GM19438 (cell line): ENCODE measurements around the gene MRPL58.
"Not testable (repeated sequence)": the region's sequence is repeated elsewhere in the genome, so short reads cannot be mapped to it uniquely, and the experiment has no call there.

ENCODE experiments used
- ATAC-seq: cut with Tn5 transposase; IDR thresholded peaks from one replicate; pipeline ENCODE4 v1.9.1; 2021; ENCODE audit warnings: low read depth; ENCODE audit not compliant: unreplicated experiment

MRPL58 gene

GRCh38 chr17:75012346-75013091, at the start of gene MRPL58:
MRPL58 (plus strand) TSS chr17:75012670; CDS start chr17:75012687, 17 bp downstream.
- ATAC-seq, result peak; percentile 86

GRCh38 chr17:74963656-74964055, 48.8 kb upstream of the MRPL58 start:
- no peak for ATAC-seq

- ATAC-seq, result no peak
Observed at GRCh38 chr17:74964246-74964761, 48.2 kb upstream of the MRPL58 start.

- no peak for ATAC-seq
Observed at GRCh38 chr17:74964988-74965622, 47.4 kb upstream of the MRPL58 start.

GRCh38 chr17:74968361-74968780, 44.1 kb upstream of the MRPL58 start:
- no peak for ATAC-seq

- not testable (repeated sequence) for ATAC-seq
Observed at GRCh38 chr17:74969501-74969900, 43.0 kb upstream of the MRPL58 start.

GRCh38 chr17:74970395-74970794, 42.1 kb upstream of the MRPL58 start:
- ATAC-seq, result no peak

- ATAC-seq, result no peak
Observed at GRCh38 chr17:74971069-74971841, 41.2 kb upstream of the MRPL58 start.

GRCh38 chr17:74971842-74972106, 40.7 kb upstream of the MRPL58 start:
- no peak for ATAC-seq

- ATAC-seq, result peak; percentile 63
Observed at GRCh38 chr17:74972107-74972972, 40.1 kb upstream of the MRPL58 start, which contains the start of gene HID1. HID1 (minus strand) TSS chr17:74972759; CDS start chr17:74972656, 103 bp downstream.

GRCh38 chr17:74972973-74973328, 39.5 kb upstream of the MRPL58 start:
- no peak for ATAC-seq

GRCh38 chr17:74975943-74976342, 36.5 kb upstream of the MRPL58 start:
- no peak for ATAC-seq

GRCh38 chr17:74977802-74978201, 34.7 kb upstream of the MRPL58 start:
- no peak for ATAC-seq

- ATAC-seq, result no peak
Observed at GRCh38 chr17:74978240-74978639, 34.2 kb upstream of the MRPL58 start.

- ATAC-seq, result no peak
Observed at GRCh38 chr17:74979408-74980146, 32.9 kb upstream of the MRPL58 start.

GRCh38 chr17:74981318-74981978, 31.0 kb upstream of the MRPL58 start:
- no peak for ATAC-seq

GRCh38 chr17:74981979-74982662, 30.3 kb upstream of the MRPL58 start:
- ATAC-seq, result no peak

GRCh38 chr17:74982663-74983313, 29.7 kb upstream of the MRPL58 start:
- not testable (repeated sequence) for ATAC-seq
